Tibial nerve (tissue), 4 donors: ENCODE results near the gene MYH16.

Experiments
- CTCF ChIP-seq, 5 experiments: fragments of 200-600 bp in 3 of 5; fragments of 450-650 bp in 2 of 5; sonication (generic) in 3 of 5; IDR thresholded peaks; one replicate each; pipeline ENCODE4 v1.5.1; 2016 to 2019; ENCODE audit warnings: antibody characterized with exemption in 5 of 5, mild to moderate bottlenecking in 3 of 5, moderate library complexity in 2 of 5
- EP300 ChIP-seq, 2 donors: sonication (generic); formaldehyde crosslinking; IDR thresholded peaks; one replicate each; pipeline ENCODE4 v1.6.1; 2017; ENCODE audit warnings: antibody characterized with exemption in 2 of 2, mild to moderate bottlenecking in 1 of 2

DNA sequence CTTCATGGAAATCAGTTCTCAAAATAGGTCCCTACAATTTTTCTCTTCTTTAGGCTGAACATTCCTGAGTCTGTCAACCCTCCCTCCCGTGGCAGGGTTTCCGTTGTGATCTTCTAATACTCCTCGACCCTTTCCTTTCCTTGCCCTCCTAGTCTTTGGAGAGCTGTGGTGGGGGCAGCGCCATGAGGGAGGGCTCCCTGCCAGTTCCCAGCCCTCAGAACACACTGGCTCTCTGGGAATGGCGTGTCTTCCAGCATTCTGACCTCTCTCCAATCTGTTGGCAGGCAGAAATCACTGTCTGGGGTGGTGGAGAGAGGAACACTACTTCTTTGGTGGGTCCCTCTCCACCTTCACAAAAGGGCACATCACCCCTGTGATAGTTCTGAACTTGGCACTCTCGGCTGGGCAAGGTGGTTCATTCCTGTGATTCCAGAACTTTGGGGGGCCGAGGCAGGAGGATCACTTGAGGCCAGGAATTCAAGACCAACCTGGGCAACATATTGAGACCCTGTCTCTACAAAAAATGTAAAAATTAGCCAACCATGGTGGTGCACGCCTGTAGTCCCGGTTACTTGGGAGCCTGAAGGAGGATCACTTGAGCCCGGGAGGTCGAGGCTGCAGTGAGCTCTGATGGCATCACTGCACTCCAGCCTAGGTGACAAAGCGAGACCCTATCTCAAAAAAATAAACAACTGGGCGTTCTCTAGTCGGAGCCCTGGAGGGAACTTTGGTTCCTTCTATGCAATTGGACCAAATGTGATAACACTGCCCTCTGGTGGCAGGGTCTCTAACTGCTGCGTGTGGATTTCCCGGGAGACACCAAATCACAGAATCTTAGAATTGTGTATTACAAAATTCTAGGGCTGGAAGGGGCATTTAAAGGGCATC is 39.9 kb downstream of the MYH16 start:
- TF ChIP-seq CTCF (IDR thresholded peaks at IDR 0.05) (peak; percentile 84 to 86 (median 86)), EP300 (IDR thresholded peaks at IDR 0.05) (peak in 1 of 2 donors; percentile 20)
